ENCODE data around the gene MRPL37. TPM values are rescaled to one million over a fixed set of nuclear protein-coding genes. Genes with fewer than 3 reads are reported as not detected.
"Not testable (repeated sequence)": the region's sequence is repeated elsewhere in the genome, so short reads cannot be mapped to it uniquely, and the experiment has no call there.

Gene MRPL37
- polyA plus RNA-seq, 4 donors: 73.5 to 88.4 (median 81.7) TPM

GRCh38 chr1:54218883-54219687 is 19.1 kb downstream of the MRPL37 start:
- no peak for DNase-seq (ENCODE audit: low read depth in 4 of 4, low spot score in 2 of 4)

DNA sequence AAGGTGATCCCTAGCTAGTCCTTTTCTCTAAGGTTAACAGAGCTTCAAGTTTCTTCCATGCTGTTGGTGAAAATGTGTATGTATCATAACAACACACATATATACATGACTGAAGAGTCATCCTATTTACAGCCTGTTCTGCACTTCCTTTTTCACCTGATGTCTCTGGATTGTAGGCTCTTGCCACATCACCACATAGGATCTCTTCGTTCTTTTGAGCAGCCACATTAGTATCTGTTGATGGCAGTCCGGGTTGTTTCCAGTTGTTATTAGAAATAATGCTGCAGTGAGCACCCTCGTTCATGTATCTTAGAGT is 19.7 kb downstream of the MRPL37 start:
- DNase-seq (ENCODE audit: low read depth in 4 of 4, low spot score in 2 of 4): no peak

DNA sequence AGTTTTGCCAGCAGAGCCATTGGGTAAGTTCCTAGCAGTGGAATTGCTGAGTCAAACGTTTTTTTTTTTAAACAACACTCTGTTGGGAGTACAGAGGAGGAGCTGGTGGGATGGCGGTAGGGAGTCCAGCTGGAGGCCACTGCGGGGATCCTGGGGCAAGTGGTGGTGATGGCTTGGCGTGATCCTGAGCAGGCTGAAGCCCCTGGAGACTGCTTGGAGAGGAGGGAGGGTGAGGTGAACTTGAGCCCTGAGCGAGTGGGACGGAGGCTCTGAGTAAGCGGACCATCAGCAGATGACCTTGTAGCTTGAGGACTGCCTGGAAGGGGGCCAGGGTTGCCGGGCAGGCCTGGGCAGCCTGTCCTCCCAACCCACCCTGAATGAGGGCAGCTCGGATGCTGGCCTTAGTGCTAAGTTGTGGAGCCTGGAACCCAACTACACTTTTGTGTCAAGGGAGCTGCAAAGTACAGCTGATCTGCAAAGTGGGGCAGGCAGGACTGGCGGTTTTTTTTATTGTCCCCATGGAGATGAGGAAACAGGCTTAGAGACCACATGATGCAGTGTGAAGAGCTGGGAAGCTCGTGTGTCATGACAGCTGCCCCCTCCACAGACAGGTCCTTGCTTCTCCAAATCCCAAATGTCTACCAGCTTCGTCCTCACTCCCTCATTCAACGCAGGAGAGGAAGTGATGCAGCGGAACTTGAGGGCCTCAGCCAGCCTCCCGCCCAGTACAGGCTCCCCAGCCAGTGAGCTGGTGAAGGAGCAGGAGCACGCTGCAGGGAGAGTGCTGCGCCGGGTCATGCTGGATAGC is 20.2 kb downstream of the MRPL37 start:
- no peak for DNase-seq (ENCODE audit: low read depth in 4 of 4, low spot score in 2 of 4)

DNA sequence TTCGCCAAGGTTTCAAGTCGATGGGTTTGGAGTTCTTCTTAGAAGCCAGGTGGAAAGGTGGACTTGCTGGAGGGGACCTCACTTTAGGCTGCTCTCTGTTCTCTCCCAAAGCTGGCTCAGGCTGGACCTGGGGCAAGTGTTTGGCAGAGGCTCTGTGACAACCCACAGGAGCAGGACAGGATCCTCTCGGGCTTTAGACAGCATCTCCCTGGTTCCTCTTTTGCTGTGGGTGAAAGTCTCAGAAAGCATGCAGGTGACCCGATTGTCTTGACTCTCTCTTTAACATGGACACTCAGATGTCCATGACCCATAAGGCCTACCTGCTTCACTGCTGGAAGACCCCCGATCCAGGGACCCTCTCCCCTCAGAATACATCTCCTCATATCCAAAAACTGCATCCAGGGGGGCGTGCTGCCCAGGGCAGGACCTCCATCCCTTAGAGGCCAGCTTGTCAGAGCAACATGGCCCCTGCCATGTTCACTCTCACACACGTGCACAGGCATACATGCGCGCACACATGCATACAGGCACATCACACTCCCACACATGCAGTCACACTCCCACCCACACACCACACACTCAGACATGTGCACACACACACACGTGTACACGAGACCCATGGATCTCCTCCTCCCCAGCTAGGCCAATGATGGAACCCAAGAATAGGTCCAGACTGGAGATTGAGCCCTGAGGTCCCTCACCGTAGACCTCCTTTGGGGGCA is 21.3 kb downstream of the MRPL37 start:
- no peak for DNase-seq (ENCODE audit: low read depth in 4 of 4, low spot score in 2 of 4)

- no peak for DNase-seq (ENCODE audit: low read depth in 4 of 4, low spot score in 2 of 4)
Measured at GRCh38 chr1:54221867-54222484, 22.0 kb downstream of the MRPL37 start.

- DNase-seq (ENCODE audit: low read depth in 4 of 4, low spot score in 2 of 4): no peak
Measured at GRCh38 chr1:54222711-54223110, 22.7 kb downstream of the MRPL37 start.

GRCh38 chr1:54223441-54224202 is 23.7 kb downstream of the MRPL37 start:
- DNase-seq (ENCODE audit: low read depth in 4 of 4, low spot score in 2 of 4): no peak

DNA sequence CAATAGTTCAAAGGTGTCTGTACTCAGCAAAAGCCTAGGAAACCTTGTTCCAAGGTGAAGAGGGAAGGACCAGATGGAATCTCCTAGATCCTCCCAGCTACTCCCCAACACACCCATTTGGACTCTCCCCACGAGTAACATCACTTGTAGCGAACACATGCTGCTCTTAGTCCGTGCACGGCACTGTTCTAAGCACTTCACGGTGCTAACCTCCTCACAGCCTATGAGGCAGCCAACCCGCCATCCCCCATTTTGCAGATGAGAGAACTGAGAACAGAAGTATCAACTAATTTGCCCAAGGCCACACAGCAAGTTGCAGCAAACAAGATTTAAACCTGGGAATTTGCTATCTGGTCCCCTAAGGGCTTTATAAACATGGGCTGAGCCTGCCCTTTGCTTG is 24.3 kb downstream of the MRPL37 start:
- no peak for DNase-seq (ENCODE audit: low read depth in 4 of 4, low spot score in 2 of 4)

DNA sequence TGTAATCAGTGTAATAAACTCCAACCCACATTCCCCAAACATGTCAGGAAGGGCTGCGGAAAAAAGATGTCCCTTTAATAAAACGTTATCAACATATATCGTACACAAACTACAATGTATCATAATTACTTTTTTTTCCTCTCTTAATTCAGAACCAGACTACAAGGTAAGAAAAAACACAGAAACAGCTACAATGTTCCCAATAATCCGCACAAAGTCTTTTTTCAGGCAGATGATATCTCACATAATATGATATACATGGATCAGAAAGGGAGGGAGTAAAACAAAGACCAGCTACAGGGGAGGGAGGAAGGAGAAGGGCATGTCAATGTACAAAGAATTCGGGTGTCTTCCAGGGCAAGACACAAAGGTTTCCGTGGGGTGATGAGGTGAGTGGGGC is 25.4 kb downstream of the MRPL37 start:
- no peak for DNase-seq (ENCODE audit: low read depth in 4 of 4, low spot score in 2 of 4)

- DNase-seq (ENCODE audit: low read depth in 4 of 4, low spot score in 2 of 4): no peak
Measured at GRCh38 chr1:54225986-54226559, 26.1 kb downstream of the MRPL37 start.

- DNase-seq (ENCODE audit: low read depth in 4 of 4, low spot score in 2 of 4): no peak
Measured at GRCh38 chr1:54227091-54227602, 27.2 kb downstream of the MRPL37 start.

- DNase-seq (ENCODE audit: low read depth in 4 of 4, low spot score in 2 of 4): no peak
Measured at GRCh38 chr1:54227891-54228310, 27.9 kb downstream of the MRPL37 start.

DNA sequence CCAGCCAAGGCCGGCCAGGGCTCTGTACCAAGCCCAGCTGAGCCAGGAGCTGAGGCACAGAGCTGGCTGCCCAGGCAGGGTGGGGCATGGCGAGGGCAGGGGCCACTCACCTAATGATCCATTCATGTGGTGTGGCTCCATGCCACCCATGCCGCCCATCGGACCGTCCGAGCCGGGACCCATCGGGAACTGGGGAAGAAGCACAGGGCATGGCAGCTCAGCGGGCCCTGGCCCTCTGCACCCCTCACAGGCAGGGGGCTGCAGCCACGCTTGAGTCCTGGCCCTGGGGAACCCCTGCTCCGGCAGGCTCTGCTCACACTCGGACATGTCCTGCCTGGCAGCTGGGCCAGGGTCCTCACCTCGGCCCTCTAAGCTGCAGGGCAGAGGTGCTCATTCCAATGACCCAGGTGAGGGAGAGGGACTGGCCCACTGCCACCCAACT is 28.7 kb downstream of the MRPL37 start:
- DNase-seq (ENCODE audit: low read depth in 4 of 4, low spot score in 2 of 4): no peak

DNA sequence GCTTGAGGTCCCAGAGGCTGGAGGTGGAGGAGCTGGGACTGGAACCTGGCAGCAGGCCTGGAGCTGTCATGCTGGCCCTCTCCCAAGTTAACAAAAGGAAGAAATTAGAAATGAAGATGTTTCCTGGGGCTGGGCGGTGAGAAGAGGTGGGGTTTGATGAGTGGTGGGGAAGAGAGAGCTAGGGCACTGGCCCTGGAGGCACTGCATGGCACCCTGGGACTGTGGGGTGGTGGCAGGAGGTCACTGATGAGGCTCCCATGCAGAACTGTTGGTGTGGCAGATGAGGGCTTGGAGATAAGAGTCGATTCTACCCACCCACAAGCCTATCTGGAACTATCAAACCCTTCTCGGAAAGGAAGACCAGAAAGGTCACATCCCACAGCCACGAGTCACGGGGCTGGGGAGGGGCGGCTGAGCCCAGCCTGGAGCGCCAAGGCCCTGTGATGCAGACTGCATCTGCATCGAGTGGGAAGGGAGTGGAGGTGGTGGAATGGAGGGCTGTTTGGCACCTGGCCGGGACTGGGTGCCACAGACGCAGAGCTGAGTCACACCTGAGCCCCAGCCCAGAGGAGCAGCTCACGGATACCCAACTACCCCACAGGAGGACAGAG is 29.4 kb downstream of the MRPL37 start:
- DNase-seq (ENCODE audit: low read depth in 4 of 4, low spot score in 2 of 4): no peak

GRCh38 chr1:54230507-54231339 is 30.8 kb downstream of the MRPL37 start:
- no peak for DNase-seq (ENCODE audit: low read depth in 4 of 4, low spot score in 2 of 4)

DNA sequence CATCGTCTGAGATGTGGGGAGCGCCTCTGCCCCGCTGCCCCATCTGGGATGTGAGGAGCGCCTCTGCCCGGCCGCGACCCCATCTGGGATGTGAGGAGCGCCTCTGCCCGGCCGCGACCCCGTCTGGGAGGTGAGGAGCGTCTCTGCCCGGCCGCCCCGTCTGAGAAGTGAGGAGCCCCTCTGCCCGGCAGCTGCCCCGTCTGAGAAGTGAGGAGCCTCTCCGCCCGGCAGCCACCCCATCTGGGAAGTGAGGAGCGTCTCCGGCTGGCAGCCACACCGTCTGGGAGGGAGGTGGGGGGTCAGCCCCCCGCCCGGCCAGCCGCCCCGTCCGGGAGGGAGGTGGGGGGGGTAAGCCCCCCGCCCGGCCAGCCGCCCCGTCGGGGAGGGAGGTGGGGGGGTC is 33.2 kb downstream of the MRPL37 start:
- DNase-seq (ENCODE audit: low read depth in 4 of 4, low spot score in 2 of 4): not testable (repeated sequence)

- no peak for DNase-seq (ENCODE audit: low read depth in 4 of 4, low spot score in 2 of 4)
Measured at GRCh38 chr1:54234284-54234683, 34.3 kb downstream of the MRPL37 start.

- DNase-seq (ENCODE audit: low read depth in 4 of 4, low spot score in 2 of 4): no peak
Measured at GRCh38 chr1:54237586-54237985, 37.6 kb downstream of the MRPL37 start.

Measured in left renal cortex interstitium (tissue), 4 donors.